A549 (cell line): ENCODE data around the gene ZNF577. TPM values are rescaled to one million over a fixed set of nuclear protein-coding genes. Genes with fewer than 3 reads are reported as not detected.

Experiments
- ATAC-seq, 2 experiments: fragments of 200-7000 bp in 1 of 2; fragments of >200 bp in 1 of 2; cut with Nextera tagmentation in 1 of 2; cut with Tn5 transposase in 1 of 2; 3 replicates each; pipeline versions ENCODE4 v1.8.0 to v1.9.1; 2018 to 2020; ENCODE audit warnings: mild to moderate bottlenecking in 1 of 2, moderate library complexity in 1 of 2
- CTCF ChIA-PET: fragments of 300-600 bp; sonication (Branson Sonifier 250); formaldehyde crosslinking; extraction: SDS; loops from one replicate; lab custom pipeline; 2021; ENCODE audit warnings: antibody characterized with exemption, inconsistent platforms; lab: Yijun Ruan, JAX
- POLR2A ChIA-PET: fragments of 350-600 bp; formaldehyde crosslinking; extraction: SDS; loops from one replicate; lab custom pipeline; 2021; ENCODE audit warnings: antibody characterized with exemption, inconsistent platforms; lab: Yijun Ruan, JAX
- DNase-seq, 2 experiments: peaks; one replicate each; pipeline versions ENCODE4 v3.0.0 to v3.0.0-alpha.2; 2011 to 2016; ENCODE audit warnings: low read depth in 1 of 2, low spot score in 1 of 2
- FAIRE-seq: peaks from 2 replicates; lab custom pipeline; 2011; peaks lifted over from hg19 to GRCh38; lab: Jason Lieb, UNC
- H3K27ac ChIP-seq, 2 experiments: fragments of >200 bp; sonication (Bioruptor Twin); formaldehyde crosslinking; 3 replicates each; pipeline ENCODE4 v1.5.1; 2016 to 2017
- H3K4me1 ChIP-seq: fragments of >200 bp; sonication (Bioruptor Twin); formaldehyde crosslinking; 3 replicates; pipeline ENCODE4 v1.6.1; 2016
- H3K4me2 ChIP-seq: fragments of >200 bp; sonication (Bioruptor Twin); formaldehyde crosslinking; 3 replicates; pipeline ENCODE4 v1.6.1; 2016
- H3K4me3 ChIP-seq: fragments of >200 bp; sonication (Bioruptor Twin); formaldehyde crosslinking; 3 replicates; pipeline ENCODE4 v1.5.1; 2016
- H3K9me3 ChIP-seq: fragments of >200 bp; sonication (Bioruptor Twin); formaldehyde crosslinking; 3 replicates; pipeline ENCODE4 v1.6.1; 2016
- CBX2 ChIP-seq: fragments of 200-600 bp; sonication (generic); IDR thresholded peaks from 2 replicates; pipeline ENCODE4 v1.6.1; 2016; ENCODE audit warnings: low read depth, mild to moderate bottlenecking, borderline replicate concordance
- CEBPB ChIP-seq, 2 experiments: fragments of >200 bp in 1 of 2; sonication (Bioruptor Twin) in 1 of 2; formaldehyde crosslinking in 1 of 2; IDR thresholded peaks; 2 replicates each; pipeline ENCODE4 v1.6.1; 2012 to 2016
- CHD4 ChIP-seq: fragments of 200-600 bp; sonication (generic); IDR thresholded peaks from 2 replicates; pipeline ENCODE4 v1.6.1; 2016; ENCODE audit warnings: antibody characterized with exemption, mild to moderate bottlenecking, borderline replicate concordance
- GATA3 ChIP-seq: IDR thresholded peaks from 2 replicates; pipeline ENCODE4 v1.6.1; 2012; ENCODE audit warnings: borderline replicate concordance
- HOXB13 ChIP-seq: fragments of 250-450 bp; sonication (Bioruptor Pico); IDR thresholded peaks from 2 replicates; pipeline ENCODE4 v1.5.0; 2020; ENCODE audit warnings: low read depth, mild to moderate bottlenecking, moderate library complexity
- HOXB5 ChIP-seq: fragments of 250-450 bp; sonication (Bioruptor Pico); IDR thresholded peaks from 2 replicates; pipeline ENCODE4 v1.5.0; 2020; ENCODE audit warnings: mild to moderate bottlenecking, moderate library complexity
- JUN ChIP-seq, 2 experiments: fragments of >200 bp; sonication (Bioruptor Twin); formaldehyde crosslinking; IDR thresholded peaks; 2 replicates in 1 of 2; 3 replicates in 1 of 2; pipeline ENCODE4 v1.6.1; 2016 to 2017
- KDM1A ChIP-seq: fragments of 200-600 bp; sonication (generic); IDR thresholded peaks from 2 replicates; pipeline ENCODE4 v1.6.1; 2016; ENCODE audit warnings: low read depth, mild to moderate bottlenecking
- MAZ ChIP-seq: fragments of 150-350 bp; IDR thresholded peaks from 2 replicates; pipeline ENCODE4 v1.6.1; 2014; ENCODE audit warnings: antibody characterized with exemption, low read depth, low read length, borderline replicate concordance
- NFE2L2 ChIP-seq: fragments of 150-350 bp; conservative IDR thresholded peaks from 2 replicates; pipeline ENCODE4 v1.6.1; 2014; ENCODE audit warnings: low read length
- PHF8 ChIP-seq: fragments of 200-600 bp; sonication (generic); IDR thresholded peaks from 2 replicates; pipeline ENCODE4 v1.6.1; 2016; ENCODE audit warnings: low read depth, mild to moderate bottlenecking, antibody characterized with exemption, moderate library complexity, borderline replicate concordance
- POLR2A ChIP-seq: IDR thresholded peaks from 2 replicates; pipeline ENCODE4 v1.6.1; 2012; ENCODE audit warnings: mild to moderate bottlenecking, low read length
- RARB ChIP-seq: fragments of 250-450 bp; sonication (Bioruptor Pico); IDR thresholded peaks from 2 replicates; pipeline ENCODE4 v1.8.0; 2021; ENCODE audit warnings: mild to moderate bottlenecking, moderate library complexity
- TFCP2L1 ChIP-seq: fragments of 250-450 bp; sonication (Bioruptor Pico); IDR thresholded peaks from 2 replicates; pipeline ENCODE4 v1.5.0; 2021; ENCODE audit warnings: mild to moderate bottlenecking
- ZC3H11A ChIP-seq: fragments of 450-650 bp; IDR thresholded peaks from 2 replicates; pipeline ENCODE4 v1.6.1; 2014; ENCODE audit warnings: antibody characterized with exemption, mild to moderate bottlenecking
- ZFP36 ChIP-seq: fragments of 450-650 bp; IDR thresholded peaks from 2 replicates; pipeline ENCODE4 v1.6.1; 2014; ENCODE audit warnings: borderline replicate concordance; ENCODE audit not compliant: partially characterized antibody
- WGBS: methylation state at CpG from one replicate; pipeline ENCODE4 v1.1.6; 2017; ENCODE audit errors: missing lambda C conversion rate; 5-methylcytosine and 5-hydroxymethylcytosine counted together
- polyA plus RNA-seq, 4 experiments: library from polyadenylated mRNA; depleted of rRNA in 3 of 4; stranded (reverse); fragments of >200 nt; fragmentation: RNase III in 1 of 4; extraction: RNeasy Plus Mini Kit Qiagen cat#74134 plus additional on column Dnase treatment in 1 of 4; gene quantifications; 2 replicates in 3 of 4; 3 replicates in 1 of 4; pipeline ENCODE4 v1.2.3, GENCODE V29; 2011 to 2017
- TF ChIP-seq, protein P1 (sequence below): fragments of 450-650 bp; IDR thresholded peaks from 2 replicates; pipeline ENCODE4 v1.6.1; 2014; ENCODE audit warnings: antibody characterized with exemption
- TF ChIP-seq, protein P2 (sequence below): fragments of 250-450 bp; sonication (Bioruptor Pico); IDR thresholded peaks from 2 replicates; pipeline ENCODE4 v1.5.0; 2020; ENCODE audit warnings: low read depth, mild to moderate bottlenecking, moderate library complexity
- TF ChIP-seq, protein P3 (sequence below): fragments of >200 bp; sonication (Bioruptor Twin); formaldehyde crosslinking; IDR thresholded peaks from 3 replicates; pipeline ENCODE4 v1.6.1; 2016
- TF ChIP-seq, protein P4 (sequence below): fragments of 150-350 bp; IDR thresholded peaks from 2 replicates; pipeline ENCODE4 v1.6.1; 2014; ENCODE audit warnings: low read depth, mild to moderate bottlenecking, low read length
- TF ChIP-seq, protein P5 (sequence below): IDR thresholded peaks from 2 replicates; pipeline ENCODE4 v1.6.1; 2012

Gene ZNF577
- polyA plus RNA-seq, 2 of the 4 experiments (the other 2 are of a cell fraction), result 0.17 to 0.30 TPM

DNA sequence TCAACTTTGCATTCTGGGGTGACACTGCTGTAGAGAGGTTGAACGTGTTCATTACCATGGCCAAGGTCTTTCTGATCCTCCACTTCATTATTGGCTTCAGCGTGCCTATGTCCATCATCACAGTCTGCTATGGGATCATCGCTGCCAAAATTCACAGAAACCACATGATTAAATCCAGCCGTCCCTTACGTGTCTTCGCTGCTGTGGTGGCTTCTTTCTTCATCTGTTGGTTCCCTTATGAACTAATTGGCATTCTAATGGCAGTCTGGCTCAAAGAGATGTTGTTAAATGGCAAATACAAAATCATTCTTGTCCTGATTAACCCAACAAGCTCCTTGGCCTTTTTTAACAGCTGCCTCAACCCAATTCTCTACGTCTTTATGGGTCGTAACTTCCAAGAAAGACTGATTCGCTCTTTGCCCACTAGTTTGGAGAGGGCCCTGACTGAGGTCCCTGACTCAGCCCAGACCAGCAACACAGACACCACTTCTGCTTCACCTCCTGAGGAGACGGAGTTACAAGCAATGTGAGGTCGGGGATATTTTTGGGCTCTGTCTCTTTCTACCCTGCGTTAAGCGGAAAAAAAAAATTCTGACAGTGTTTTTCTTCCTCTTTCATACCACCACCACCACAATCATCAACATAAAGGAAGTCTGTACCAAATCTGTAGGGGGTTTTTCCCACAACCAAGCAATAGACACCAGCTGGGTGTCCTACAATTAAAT is 63.3 kb downstream of the ZNF577 start:
- Histone ChIP-seq H3K4me1 (no peaks in the 10 kb centered on the region), H3K4me2 (no peak overlapping the region), H3K27ac (no peak overlapping the region), H3K4me3 (no peak overlapping the region), H3K9me3 (peaks cover 63% of the 10 kb centered on the region)
- 14% methylated on average over 13 of the region's 13 CpGs for WGBS
- TF ChIP-seq KDM1A (no peak), MAZ (no peak), JUN (IDR thresholded peaks at IDR 0.05) (no peak), CHD4 (no peak), TFCP2L1 (CRISPR knock-in tag) (no peak), POLR2A (no peak), ZFP36 (no peak), RARB (CRISPR knock-in tag) (no peak), CBX2 (no peak), HOXB5 (CRISPR knock-in tag) (no peak), CEBPB (IDR thresholded peaks at IDR 0.05) (no peak), ZC3H11A (no peak), NFE2L2 (no peak)
- TF ChIP-seq, protein P1, sequence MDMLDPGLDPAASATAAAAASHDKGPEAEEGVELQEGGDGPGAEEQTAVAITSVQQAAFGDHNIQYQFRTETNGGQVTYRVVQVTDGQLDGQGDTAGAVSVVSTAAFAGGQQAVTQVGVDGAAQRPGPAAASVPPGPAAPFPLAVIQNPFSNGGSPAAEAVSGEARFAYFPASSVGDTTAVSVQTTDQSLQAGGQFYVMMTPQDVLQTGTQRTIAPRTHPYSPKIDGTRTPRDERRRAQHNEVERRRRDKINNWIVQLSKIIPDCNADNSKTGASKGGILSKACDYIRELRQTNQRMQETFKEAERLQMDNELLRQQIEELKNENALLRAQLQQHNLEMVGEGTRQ, result no peak
- TF ChIP-seq, protein P2, sequence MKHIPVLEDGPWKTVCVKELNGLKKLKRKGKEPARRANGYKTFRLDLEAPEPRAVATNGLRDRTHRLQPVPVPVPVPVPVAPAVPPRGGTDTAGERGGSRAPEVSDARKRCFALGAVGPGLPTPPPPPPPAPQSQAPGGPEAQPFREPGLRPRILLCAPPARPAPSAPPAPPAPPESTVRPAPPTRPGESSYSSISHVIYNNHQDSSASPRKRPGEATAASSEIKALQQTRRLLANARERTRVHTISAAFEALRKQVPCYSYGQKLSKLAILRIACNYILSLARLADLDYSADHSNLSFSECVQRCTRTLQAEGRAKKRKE (CRISPR knock-in tag), result no peak
- TF ChIP-seq, protein P3, sequence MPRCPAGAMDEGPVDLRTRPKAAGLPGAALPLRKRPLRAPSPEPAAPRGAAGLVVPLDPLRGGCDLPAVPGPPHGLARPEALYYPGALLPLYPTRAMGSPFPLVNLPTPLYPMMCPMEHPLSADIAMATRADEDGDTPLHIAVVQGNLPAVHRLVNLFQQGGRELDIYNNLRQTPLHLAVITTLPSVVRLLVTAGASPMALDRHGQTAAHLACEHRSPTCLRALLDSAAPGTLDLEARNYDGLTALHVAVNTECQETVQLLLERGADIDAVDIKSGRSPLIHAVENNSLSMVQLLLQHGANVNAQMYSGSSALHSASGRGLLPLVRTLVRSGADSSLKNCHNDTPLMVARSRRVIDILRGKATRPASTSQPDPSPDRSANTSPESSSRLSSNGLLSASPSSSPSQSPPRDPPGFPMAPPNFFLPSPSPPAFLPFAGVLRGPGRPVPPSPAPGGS, result no peak
- TF ChIP-seq, protein P4, sequence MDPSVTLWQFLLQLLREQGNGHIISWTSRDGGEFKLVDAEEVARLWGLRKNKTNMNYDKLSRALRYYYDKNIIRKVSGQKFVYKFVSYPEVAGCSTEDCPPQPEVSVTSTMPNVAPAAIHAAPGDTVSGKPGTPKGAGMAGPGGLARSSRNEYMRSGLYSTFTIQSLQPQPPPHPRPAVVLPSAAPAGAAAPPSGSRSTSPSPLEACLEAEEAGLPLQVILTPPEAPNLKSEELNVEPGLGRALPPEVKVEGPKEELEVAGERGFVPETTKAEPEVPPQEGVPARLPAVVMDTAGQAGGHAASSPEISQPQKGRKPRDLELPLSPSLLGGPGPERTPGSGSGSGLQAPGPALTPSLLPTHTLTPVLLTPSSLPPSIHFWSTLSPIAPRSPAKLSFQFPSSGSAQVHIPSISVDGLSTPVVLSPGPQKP, result no peak
- FAIRE-seq, result no peak
- CTCF ChIA-PET, result no interaction called here
- ATAC-seq, result no peak
- POLR2A ChIA-PET, result no interaction called here
- no peak for DNase-seq

DNA sequence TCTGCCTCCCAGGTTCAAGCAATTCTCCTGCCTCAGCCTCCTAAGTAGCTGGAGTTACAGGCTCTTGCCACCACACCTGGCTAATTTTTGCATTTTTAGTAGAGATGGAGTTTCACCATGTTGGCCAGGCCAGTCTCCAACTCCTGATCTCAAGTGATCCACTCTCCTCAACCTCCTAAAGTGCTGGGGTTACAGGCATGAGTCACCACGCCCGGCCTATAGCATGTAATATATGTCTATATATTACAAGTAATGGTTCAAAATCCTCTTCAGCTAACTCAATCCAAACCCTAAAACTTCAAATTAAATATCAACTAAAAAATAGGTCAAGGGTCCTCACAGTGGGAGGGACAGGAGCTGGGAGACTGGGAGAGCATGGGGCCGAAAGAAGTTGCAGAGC is 64.8 kb downstream of the ZNF577 start:
- WGBS, result 0% methylated on average over 3 of the region's 3 CpGs
- ATAC-seq, result no peak
- CTCF ChIA-PET, result no interaction called here

More for the DNA sequence above, 64.8 kb downstream of the ZNF577 start:
- POLR2A ChIA-PET, result no interaction called here
- no peaks in the 10 kb centered on the region for H3K4me1 ChIP-seq
- H3K27ac ChIP-seq, result no peak overlapping the region
- no peak overlapping the region for H3K4me2 ChIP-seq
- FAIRE-seq (no peak), DNase-seq (no peak)
- TF ChIP-seq PHF8, result no peak
- TF ChIP-seq GATA3, result no peak
- no peak for TF ChIP-seq CHD4
- no peak for TF ChIP-seq HOXB13 (CRISPR knock-in tag)
- TF ChIP-seq, protein P4, result no peak
- TF ChIP-seq CEBPB (IDR thresholded peaks at IDR 0.05), result no peak
- TF ChIP-seq, protein P5, sequence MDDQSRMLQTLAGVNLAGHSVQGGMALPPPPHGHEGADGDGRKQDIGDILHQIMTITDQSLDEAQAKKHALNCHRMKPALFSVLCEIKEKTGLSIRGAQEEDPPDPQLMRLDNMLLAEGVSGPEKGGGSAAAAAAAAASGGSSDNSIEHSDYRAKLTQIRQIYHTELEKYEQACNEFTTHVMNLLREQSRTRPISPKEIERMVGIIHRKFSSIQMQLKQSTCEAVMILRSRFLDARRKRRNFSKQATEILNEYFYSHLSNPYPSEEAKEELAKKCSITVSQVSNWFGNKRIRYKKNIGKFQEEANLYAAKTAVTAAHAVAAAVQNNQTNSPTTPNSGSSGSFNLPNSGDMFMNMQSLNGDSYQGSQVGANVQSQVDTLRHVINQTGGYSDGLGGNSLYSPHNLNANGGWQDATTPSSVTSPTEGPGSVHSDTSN, result no peak
- no peak overlapping the region for H3K4me3 ChIP-seq
- peaks cover 63% of the 10 kb centered on the region for H3K9me3 ChIP-seq
